GM19324 (cell line): ENCODE data around the gene TUBE1.
"Not testable (repeated sequence)": the region's sequence is repeated elsewhere in the genome, so short reads cannot be mapped to it uniquely, and the experiment has no call there.

ENCODE experiments used
- ATAC-seq: cut with Tn5 transposase; IDR thresholded peaks from one replicate; pipeline ENCODE4 v1.9.1; 2021; ENCODE audit warnings: mild to moderate bottlenecking, moderate library complexity; ENCODE audit not compliant: unreplicated experiment, low FRiP score

The TUBE1 gene

GRCh38 chr6:112087136-112087911 lies at the start of gene TUBE1, which contains the start of gene FAM229B:
TUBE1 (minus strand) TSS chr6:112087482; CDS start chr6:112087434, 48 bp downstream.
FAM229B (plus strand) TSS chr6:112087591; CDS start chr6:112099284, 11,693 bp downstream.
- ATAC-seq, result peak; percentile 98

GRCh38 chr6:112130878-112131277 lies 43.6 kb upstream of the TUBE1 start:
- no peak for ATAC-seq

GRCh38 chr6:112128208-112128607 lies 40.9 kb upstream of the TUBE1 start:
- ATAC-seq, result no peak

- no peak for ATAC-seq
Observed at GRCh38 chr6:112123982-112124381, 36.7 kb upstream of the TUBE1 start.

GRCh38 chr6:112122756-112123155 lies 35.5 kb upstream of the TUBE1 start:
- no peak for ATAC-seq

- no peak for ATAC-seq
Observed at GRCh38 chr6:112118034-112118433, 30.8 kb upstream of the TUBE1 start.

- ATAC-seq, result no peak
Observed at GRCh38 chr6:112117554-112117953, 30.3 kb upstream of the TUBE1 start.

GRCh38 chr6:112116221-112116620 lies 28.9 kb upstream of the TUBE1 start:
- no peak for ATAC-seq

GRCh38 chr6:112114577-112115223 lies 27.4 kb upstream of the TUBE1 start:
- ATAC-seq, result no peak

GRCh38 chr6:112113918-112114317 lies 26.6 kb upstream of the TUBE1 start:
- ATAC-seq, result no peak

GRCh38 chr6:112113431-112113830 lies 26.1 kb upstream of the TUBE1 start:
- ATAC-seq, result no peak

GRCh38 chr6:112109262-112109661 lies 22.0 kb upstream of the TUBE1 start:
- no peak for ATAC-seq

GRCh38 chr6:112106562-112106961 lies 19.3 kb upstream of the TUBE1 start:
- no peak for ATAC-seq

GRCh38 chr6:112106026-112106425 lies 18.7 kb upstream of the TUBE1 start:
- not testable (repeated sequence) for ATAC-seq

- ATAC-seq, result no peak
Observed at GRCh38 chr6:112100561-112100960, 13.3 kb upstream of the TUBE1 start.

- no peak for ATAC-seq
Observed at GRCh38 chr6:112096901-112097300, 9.6 kb upstream of the TUBE1 start.

- no peak for ATAC-seq
Observed at GRCh38 chr6:112087916-112088315, 634 bp upstream of the TUBE1 start.

- ATAC-seq, result no peak
Observed at GRCh38 chr6:112086744-112087135, 542 bp downstream of the TUBE1 start.

GRCh38 chr6:112085286-112086065 lies 1.8 kb downstream of the TUBE1 start:
- ATAC-seq, result no peak

GRCh38 chr6:112081569-112081968 lies 5.7 kb downstream of the TUBE1 start:
- no peak for ATAC-seq

GRCh38 chr6:112066606-112067005 lies 20.7 kb downstream of the TUBE1 start:
- no peak for ATAC-seq
